H1 (cell line): ENCODE measurements around the gene YIPF6. TPM values are rescaled to one million over a fixed set of nuclear protein-coding genes. Genes with fewer than 3 reads are reported as not detected.

Experiments used
- CTCF ChIA-PET: fragments of 300-600 bp; sonication (Branson Sonifier 250); formaldehyde crosslinking; loops from one replicate; lab custom pipeline; 2021; ENCODE audit not compliant: partially characterized antibody; lab: Charles Lee
- POLR2A ChIA-PET: fragments of 300-600 bp; sonication (Branson Sonifier 250); formaldehyde crosslinking; loops from one replicate; lab custom pipeline; 2021; ENCODE audit warnings: inconsistent platforms; ENCODE audit not compliant: partially characterized antibody; lab: Charles Lee
- DNase-seq, 2 experiments: peaks; one replicate each; pipeline versions ENCODE4 v3.0.0 to v3.0.0-alpha.2; 2010 to 2022; ENCODE audit warnings: low spot score in 2 of 2, low read depth in 1 of 2, mixed read lengths in 1 of 2
- FAIRE-seq: peaks from 2 replicates; lab custom pipeline; 2011; peaks lifted over from hg19 to GRCh38; lab: Jason Lieb, UNC
- H2AFZ ChIP-seq: 2 replicates; pipeline ENCODE4 v1.8.1; 2012; ENCODE audit warnings: low read length, inconsistent platforms
- H2AK5ac ChIP-seq: 2 replicates; pipeline ENCODE4 v1.6.1; 2013; ENCODE audit warnings: low read depth, low read length
- H2BK120ac ChIP-seq: replicated peaks from 2 replicates; pipeline ENCODE3; 2013; ENCODE audit warnings: low read depth, low read length, inconsistent platforms
- H2BK12ac ChIP-seq: 2 replicates; pipeline ENCODE4 v1.6.1; 2013; ENCODE audit warnings: low read depth, low read length
- H2BK15ac ChIP-seq: 2 replicates; pipeline ENCODE4 v1.6.1; 2013; ENCODE audit warnings: low read length
- H2BK20ac ChIP-seq: 2 replicates; pipeline ENCODE4 v1.6.1; 2013; ENCODE audit warnings: low read length
- H2BK5ac ChIP-seq: 2 replicates; pipeline ENCODE4 v1.6.1; 2013; ENCODE audit warnings: low read depth, low read length
- H3K14ac ChIP-seq: 2 replicates; pipeline ENCODE4 v1.6.1; 2013; ENCODE audit warnings: inconsistent platforms; ENCODE audit not compliant: insufficient read length
- H3K18ac ChIP-seq: 2 replicates; pipeline ENCODE4 v1.6.1; 2013; ENCODE audit warnings: low read length; ENCODE audit errors: extremely low read depth
- H3K23ac ChIP-seq: 2 replicates; pipeline ENCODE4 v1.6.1; 2013; ENCODE audit warnings: inconsistent platforms; ENCODE audit not compliant: insufficient read length
- H3K23me2 ChIP-seq: 2 replicates; pipeline ENCODE4 v1.6.1; 2013; ENCODE audit warnings: low read depth, low read length
- H3K27ac ChIP-seq: 2 replicates; pipeline ENCODE4 v1.6.1; 2011; ENCODE audit warnings: low read depth, low read length, inconsistent platforms
- H3K27me3 ChIP-seq, 4 experiments: replicated peaks in 1 of 4; 1 replicate in 1 of 4; 2 replicates in 3 of 4; pipeline versions ENCODE4 v1.6.1 to v1.8.1; 2011 to 2013; ENCODE audit warnings: low read length in 3 of 4, mild to moderate bottlenecking in 3 of 4, inconsistent platforms in 2 of 4, mixed read lengths in 2 of 4, moderate library complexity in 1 of 4; ENCODE audit not compliant: control insufficient read depth in 3 of 4, insufficient read depth in 3 of 4; ENCODE audit errors: extremely low read depth in 1 of 4
- H3K36me3 ChIP-seq, 4 experiments: 2 replicates each; pipeline versions ENCODE4 v1.6.1 to v1.8.1; 2011 to 2013; ENCODE audit warnings: mild to moderate bottlenecking in 4 of 4, low read length in 3 of 4, moderate library complexity in 2 of 4, control low read depth in 1 of 4, inconsistent platforms in 1 of 4; ENCODE audit not compliant: insufficient read depth in 4 of 4, control insufficient read depth in 2 of 4
- H3K4ac ChIP-seq: replicated peaks from 2 replicates; pipeline ENCODE3; 2013; ENCODE audit warnings: low read length, low read depth, mixed read lengths, inconsistent platforms; ENCODE audit not compliant: insufficient read length
- H3K4me1 ChIP-seq, 4 experiments: replicated peaks in 1 of 4; 1 replicate in 1 of 4; 2 replicates in 3 of 4; pipeline versions ENCODE4 v1.6.1 to v1.8.1; 2011 to 2013; ENCODE audit warnings: low read length in 3 of 4, inconsistent platforms in 2 of 4, mixed read lengths in 1 of 4; ENCODE audit not compliant: insufficient read depth in 4 of 4, control insufficient read depth in 3 of 4
- H3K4me2 ChIP-seq, 2 experiments: 2 replicates each; pipeline versions ENCODE4 v1.6.1 to v1.8.1; 2011 to 2013; ENCODE audit warnings: low read depth in 2 of 2, low read length in 2 of 2, control low read depth in 1 of 2, inconsistent platforms in 1 of 2, mild to moderate bottlenecking in 1 of 2; ENCODE audit not compliant: insufficient read depth in 1 of 2
- H3K4me3 ChIP-seq, 4 experiments: fragments of 200-600, 300-600 bp in 1 of 4; sonication (generic), shearing (Covaris generic), sonication (Bioruptor Twin) in 1 of 4; 2 replicates each; pipeline versions ENCODE4 v1.5.1 to v1.8.1; 2011 to 2016; ENCODE audit warnings: low read length in 4 of 4, low read depth in 3 of 4, control low read depth in 2 of 4, inconsistent platforms in 2 of 4, mild to moderate bottlenecking in 2 of 4, mixed read lengths in 1 of 4, moderate library complexity in 1 of 4; ENCODE audit not compliant: insufficient read depth in 2 of 4; ENCODE audit errors: extremely low read depth in 1 of 4
- H3K56ac ChIP-seq: replicated peaks from 2 replicates; pipeline ENCODE3; 2013; ENCODE audit warnings: low read depth, mild to moderate bottlenecking, mixed read lengths, low read length, inconsistent platforms; ENCODE audit not compliant: insufficient read length
- H3K79me1 ChIP-seq: 2 replicates; pipeline ENCODE4 v1.6.1; 2013; ENCODE audit warnings: low read depth, low read length, control low read depth
- H3K79me2 ChIP-seq, 2 experiments: 2 replicates each; pipeline versions ENCODE4 v1.6.1 to v1.8.1; 2012 to 2013; ENCODE audit warnings: low read length in 2 of 2, mild to moderate bottlenecking in 2 of 2, inconsistent platforms in 1 of 2; ENCODE audit not compliant: insufficient read depth in 2 of 2, control insufficient read depth in 1 of 2
- H3K9ac ChIP-seq, 4 experiments: replicated peaks in 1 of 4; 1 replicate in 1 of 4; 2 replicates in 3 of 4; pipeline versions ENCODE4 v1.6.1 to v1.8.1; 2011 to 2013; ENCODE audit warnings: low read depth in 3 of 4, low read length in 3 of 4, control low read depth in 2 of 4, mild to moderate bottlenecking in 2 of 4, moderate library complexity in 2 of 4, inconsistent platforms in 1 of 4; ENCODE audit errors: extremely low read depth in 1 of 4
- H3K9me3 ChIP-seq, 2 experiments: 2 replicates each; pipeline versions ENCODE4 v1.6.1 to v1.8.1; 2012 to 2013; ENCODE audit warnings: mild to moderate bottlenecking in 2 of 2, moderate library complexity in 2 of 2, control low read depth in 1 of 2, inconsistent platforms in 1 of 2, low read depth in 1 of 2, low read length in 1 of 2, mixed read lengths in 1 of 2; ENCODE audit not compliant: insufficient read depth in 2 of 2
- H4K20me1 ChIP-seq, 2 experiments: replicated peaks in 1 of 2; 2 replicates each; pipeline versions ENCODE3 to v1.8.1; 2011 to 2013; ENCODE audit warnings: inconsistent platforms in 2 of 2, low read length in 2 of 2, mild to moderate bottlenecking in 1 of 2; ENCODE audit not compliant: insufficient read depth in 2 of 2, control insufficient read depth in 1 of 2
- H4K5ac ChIP-seq: 2 replicates; pipeline ENCODE4 v1.6.1; 2013; ENCODE audit warnings: low read length, low read depth, mixed read lengths, inconsistent platforms; ENCODE audit not compliant: insufficient read length
- H4K8ac ChIP-seq: 2 replicates; pipeline ENCODE4 v1.8.0; 2013; ENCODE audit warnings: mild to moderate bottlenecking, moderate library complexity, low read length, inconsistent platforms; ENCODE audit not compliant: insufficient read depth; ENCODE audit errors: extremely low read depth
- H4K91ac ChIP-seq: replicated peaks from 2 replicates; pipeline ENCODE3; 2013; ENCODE audit warnings: low read length, mixed read lengths, inconsistent platforms; ENCODE audit not compliant: insufficient read length
- CBX5 ChIP-seq: fragments of 300-800, 300-1000 bp; sonication (generic); IDR thresholded peaks from 2 replicates; pipeline ENCODE4 v1.7.1; 2016; ENCODE audit warnings: antibody characterized with exemption, low read length, low read depth
- KDM5A ChIP-seq: fragments of 200-600 bp; IDR thresholded peaks from 2 replicates; pipeline ENCODE4 v1.7.1; 2012; ENCODE audit warnings: mild to moderate bottlenecking, low read length, inconsistent platforms, mixed read lengths
- PHF8 ChIP-seq: fragments of 200-600 bp; sonication (generic); conservative IDR thresholded peaks from 2 replicates; pipeline ENCODE4 v1.7.1; 2012; ENCODE audit warnings: low read depth, mild to moderate bottlenecking, inconsistent platforms, low read length, moderate library complexity
- RBBP5 ChIP-seq: IDR thresholded peaks from 2 replicates; pipeline ENCODE4 v1.7.1; 2012; ENCODE audit warnings: low read depth, mild to moderate bottlenecking, inconsistent platforms, low read length, moderate library complexity, borderline replicate concordance
- SAP30 ChIP-seq: fragments of 300-600 bp; sonication (generic); IDR thresholded peaks from 2 replicates; pipeline ENCODE4 v1.7.1; 2012; ENCODE audit warnings: low read length, moderate library complexity, mild to moderate bottlenecking, inconsistent platforms; ENCODE audit not compliant: insufficient read depth, insufficient replicate concordance
- SP4 ChIP-seq: IDR thresholded peaks from 2 replicates; pipeline ENCODE4 v1.6.1; 2012; ENCODE audit warnings: low read length, inconsistent platforms
- ZNF274 ChIP-seq: IDR thresholded peaks from 2 replicates; pipeline ENCODE4 v1.7.0; 2012; ENCODE audit warnings: low read length, borderline replicate concordance; ENCODE audit errors: extremely low read depth
- WGBS, 2 experiments: shearing (Covaris generic) in 1 of 2; methylation state at CpG; one replicate each; pipeline versions ENCODE4 v1.1.6 to v1.1.7; 2013 to 2015; ENCODE audit warnings: low lambda C conversion rate in 2 of 2, mixed read lengths in 2 of 2, inconsistent platforms in 1 of 2, low coverage in 1 of 2, missing lambda C conversion rate in 1 of 2; ENCODE audit not compliant: insufficient replicate concordance in 2 of 2, insufficient coverage in 1 of 2, insufficient read length in 1 of 2; ENCODE audit errors: extremely low coverage in 1 of 2, missing lambda C conversion rate in 1 of 2; 5-methylcytosine and 5-hydroxymethylcytosine counted together
- long read RNA-seq, 2 experiments: library from RNA in 1 of 2; library from capped mRNA in 1 of 2; stranded (forward); transcript quantifications; one replicate each; pipeline ENCODE4 v2.0.0, GENCODE V29; 2021; ENCODE audit warnings: inconsistent platforms in 1 of 2
- polyA minus RNA-seq, 3 experiments: library from RNA; depleted of rRNA, polyadenylated mRNA; stranded (reverse); fragments of >200 nt; gene quantifications; 1 replicate in 2 of 3; 2 replicates in 1 of 3; pipeline ENCODE4 v1.2.3, GENCODE V29; 2011
- polyA plus RNA-seq, 7 experiments: library from polyadenylated mRNA; depleted of rRNA in 3 of 7; stranded (reverse) in 5 of 7; unstranded in 2 of 7; fragments of >200 nt in 5 of 7; fragments of 200-250 nt in 2 of 7; gene quantifications; 1 replicate in 5 of 7; 2 replicates in 1 of 7; 4 replicates in 1 of 7; pipeline versions ENCODE4 v1.2.1 to v1.2.3, GENCODE V29; 2011 to 2013; ENCODE audit warnings: missing spikeins in 2 of 7, mixed read lengths in 2 of 7
- total RNA-seq: library from RNA; stranded (reverse); fragmentation: NEBNext Ultra II Directional; extraction: Animal tissue kit (Norgen Biotek cat#: 25700); gene quantifications from 2 replicates; pipeline ENCODE4 v1.2.1, GENCODE V29; 2021

The YIPF6 gene
- total RNA-seq (34.1 and 37.5 TPM in 2 replicates), polyA plus RNA-seq (2011; rRNA removed) (11.4 and 16.9 TPM in 2 replicates), polyA minus RNA-seq (2011; rRNA and poly(A)+ RNA removed) (20.0 and 22.9 TPM in 2 replicates)
- polyA plus RNA-seq (2011; cell fraction: cytosol; rRNA removed) = 17.4 TPM
- polyA plus RNA-seq (2011; cell fraction: nucleus; rRNA removed) = 6.1 TPM
- polyA plus RNA-seq (2012, experiment 1 of 2) = 12.1 to 22.6 TPM (median 13.5 TPM) in 4 replicates
- 1.8 TPM for polyA plus RNA-seq (2012, experiment 2 of 2)
- 17.7 TPM for polyA plus RNA-seq (2013, experiment 1 of 2)
- polyA plus RNA-seq (2013, experiment 2 of 2) = 21.0 TPM
- 11.4 TPM for polyA minus RNA-seq (2011; cell fraction: cytosol; rRNA and poly(A)+ RNA removed)
- 14.5 TPM for polyA minus RNA-seq (2011; cell fraction: nucleus; rRNA and poly(A)+ RNA removed)
- long read RNA-seq, experiment 1, full-length matches to known transcripts = 1 of 24 reads
- long read RNA-seq, experiment 1, partial matches to known transcripts = 2 of 24 reads
- long read RNA-seq, experiment 1, other reads (novel, unspliced or antisense) = 21 of 24 reads
- long read RNA-seq, experiment 2, full-length matches to known transcripts = 113 of 120 reads
- long read RNA-seq, experiment 2, partial matches to known transcripts = 0 of 120 reads
- long read RNA-seq, experiment 2, other reads (novel, unspliced or antisense) = 7 of 120 reads

GRCh38 chrX:68498508-68499379 is at the start of gene YIPF6:
Gene YIPF6 (plus strand): TSS chrX:68499051. CDS start chrX:68499067, 16 bp downstream.
- Histone ChIP-seq H2BK20ac (no peak within 1 kb of the TSS), H2AFZ (no peak within 1 kb of the TSS), H3K18ac (peak within 1 kb of the TSS; percentile 60; the same call in 1 of the 2 replicates), H3K4ac (no peak within 1 kb of the TSS), H3K23me2 (no peaks in the 10 kb centered on the region), H3K56ac (peak within 1 kb of the TSS; percentile 46), H4K91ac (peak within 1 kb of the TSS; percentile 81), H2BK5ac (peak within 1 kb of the TSS; percentile 91), H2BK15ac (no peak within 1 kb of the TSS), H3K27ac (peak within 1 kb of the TSS; percentile 97), H2BK12ac (no peak within 1 kb of the TSS), H3K9me3 (no peaks in the 10 kb centered on the region), H3K4me3 (peak within 1 kb of the TSS; percentile 76 to 98 (median 89)), H3K23ac (no peak within 1 kb of the TSS), H3K36me3 (no peaks in the 10 kb centered on the region; a peak in 1 of 8 replicates), H3K14ac (no peak within 1 kb of the TSS), H3K79me2 (peaks cover 3 to 41% of the 10 kb centered on the region in 2 experiments; a peak in 3 of 4 replicates), H4K5ac (peak within 1 kb of the TSS; percentile 78), H3K79me1 (no peaks in the 10 kb centered on the region), H2AK5ac (peak within 1 kb of the TSS; percentile 65; the same call in 1 of the 2 replicates), H3K27me3 (no peaks in the 10 kb centered on the region), H2BK120ac (no peak within 1 kb of the TSS), H4K8ac (peak within 1 kb of the TSS; percentile 99), H3K4me2 (peak within 1 kb of the TSS; percentile 65 to 66), H3K4me1 (no peaks in the 10 kb centered on the region), H4K20me1 (no peaks in the 10 kb centered on the region), H3K9ac (peak within 1 kb of the TSS; percentile 94 to 98 (median 96))
- ChIA-PET CTCF (interaction anchor here (0.6 to 1.3 kb wide), 3 partner anchors 129 to 302 kb away, joined by 3 to 6 read pairs (median 4); no protein-coding TSS in a partner anchor), POLR2A (interaction anchor here (0.7 to 3.5 kb wide), 7 partner anchors 10 to 302 kb away, joined by 3 to 18 read pairs (median 3); no protein-coding TSS in a partner anchor)
- DNase-seq (peak; percentile 9 to 66), FAIRE-seq (peak; percentile 45)
- 2% methylated on average over 34 of the region's 68 CpGs; no CpG with 5 or more reads in 1 of the 2 experiments for WGBS, 2 experiments
- TF ChIP-seq KDM5A = peak; percentile 79
- TF ChIP-seq PHF8 = peak; percentile 87
- no peak for TF ChIP-seq SAP30
- TF ChIP-seq ZNF274 = no peak
- TF ChIP-seq CBX5 = no peak
- TF ChIP-seq RBBP5 = peak; percentile 67; the same call in 1 of the 2 replicates
- TF ChIP-seq SP4 = no peak
